Choroid plexus epithelial cell (primary cell): Measurements from ENCODE around the gene MBLAC1.

Source experiments
- DNase-seq: peaks from one replicate; pipeline ENCODE4 v3.0.0-alpha.2; 2010; ENCODE audit warnings: low read depth
- H3K4me3 ChIP-seq: 2 replicates; pipeline ENCODE4 v1.5.1; 2011; ENCODE audit warnings: low read depth, mild to moderate bottlenecking, control low read depth, low read length, moderate library complexity
- CTCF ChIP-seq: conservative IDR thresholded peaks from 2 replicates; pipeline ENCODE4 v1.5.1; 2011; ENCODE audit warnings: low read depth, mild to moderate bottlenecking, control low read depth, inconsistent platforms, low read length, moderate library complexity

Gene MBLAC1

GRCh38 chr7:100118388-100119071, 8.2 kb upstream of the MBLAC1 start:
- peak overlapping the region; percentile 92 for H3K4me3 ChIP-seq
- DNase-seq: no peak

GRCh38 chr7:100119072-100119969, 7.4 kb upstream of the MBLAC1 start, which contains the start of the genes CNPY4 and TAF6:
Gene CNPY4, plus strand, starts transcription at chr7:100119634. Its CDS starts 111 bp downstream, at chr7:100119745.
Gene TAF6, minus strand, starts transcription at chr7:100119358. Its CDS starts 5,149 bp downstream, at chr7:100114209.
- no peak for TF ChIP-seq CTCF
- peak; percentile 98 for DNase-seq
- peak within 1 kb of the TSS; percentile 92 for H3K4me3 ChIP-seq

More at GRCh38 chr7:100118388-100119071, 8.2 kb upstream of the MBLAC1 start:
- TF ChIP-seq CTCF: no peak

- peak; percentile 60 for DNase-seq
- no peak for TF ChIP-seq CTCF
- H3K4me3 ChIP-seq: peak overlapping the region; percentile 92
These were observed 6.6 kb upstream of the MBLAC1 start for GRCh38 chr7:100119970-100120732.

GRCh38 chr7:100120733-100121036, 6.1 kb upstream of the MBLAC1 start:
- no peak for DNase-seq
- no peak for TF ChIP-seq CTCF
- peak overlapping the region; percentile 9 for H3K4me3 ChIP-seq

- no peak for TF ChIP-seq CTCF
- no peak overlapping the region for H3K4me3 ChIP-seq
- no peak for DNase-seq
These were observed 4.7 kb upstream of the MBLAC1 start for GRCh38 chr7:100122067-100122466.

GRCh38 chr7:100122568-100122967, 4.2 kb upstream of the MBLAC1 start:
- DNase-seq: no peak
- TF ChIP-seq CTCF: no peak
- no peak overlapping the region for H3K4me3 ChIP-seq
